Left cardiac atrium (tissue), 4 donors: ENCODE measurements around the gene DNAH9. TPM values are rescaled to one million over a fixed set of nuclear protein-coding genes. Genes with fewer than 3 reads are reported as not detected.
A peak's percentile ranks its signal among the peaks of the same experiment; 100 is the strongest.
"Not testable (repeated sequence)": the region's sequence is repeated elsewhere in the genome, so short reads cannot be mapped to it uniquely, and the experiment has no call there.

ENCODE experiments used
- ATAC-seq, 2 donors: fragments of 200-7000 bp; cut with Tn5 transposase; one replicate each; pipeline ENCODE4 v1.9.1; 2020; ENCODE audit warnings: mild to moderate bottlenecking in 2 of 2, moderate library complexity in 2 of 2
- DNase-seq: peaks from one replicate; pipeline ENCODE4 v3.0.0-alpha.2; 2020
- intact Hi-C, 2 donors: fragments of 100-400 bp; cut with DNase I; formaldehyde crosslinking; loops; one replicate each; pipeline versions ENCODE4 v1.14.1 to v1.15.1; 2022 to 2023
- total RNA-seq, 2 donors: library from RNA; stranded (reverse); fragmentation: NEBNext Ultra II Directional; extraction: Animal tissue kit (Norgen Biotek cat#: 25700); gene quantifications; one replicate each; pipeline ENCODE4 v1.2.1, GENCODE V29; 2021
- donor health status: DM: no; HTN: yes; CAD: no.
- donor health status: DM: no; HTN: yes; CAD: no; lungs with severe emphysema.
- donor health status: DM: yes; HTN: yes; CAD: no.
- donor health status: Dilated cardiomyopathy.

The DNAH9 gene
- total RNA-seq, 2 donors from 2014 or later: 0.08 to 0.91 TPM

DNA sequence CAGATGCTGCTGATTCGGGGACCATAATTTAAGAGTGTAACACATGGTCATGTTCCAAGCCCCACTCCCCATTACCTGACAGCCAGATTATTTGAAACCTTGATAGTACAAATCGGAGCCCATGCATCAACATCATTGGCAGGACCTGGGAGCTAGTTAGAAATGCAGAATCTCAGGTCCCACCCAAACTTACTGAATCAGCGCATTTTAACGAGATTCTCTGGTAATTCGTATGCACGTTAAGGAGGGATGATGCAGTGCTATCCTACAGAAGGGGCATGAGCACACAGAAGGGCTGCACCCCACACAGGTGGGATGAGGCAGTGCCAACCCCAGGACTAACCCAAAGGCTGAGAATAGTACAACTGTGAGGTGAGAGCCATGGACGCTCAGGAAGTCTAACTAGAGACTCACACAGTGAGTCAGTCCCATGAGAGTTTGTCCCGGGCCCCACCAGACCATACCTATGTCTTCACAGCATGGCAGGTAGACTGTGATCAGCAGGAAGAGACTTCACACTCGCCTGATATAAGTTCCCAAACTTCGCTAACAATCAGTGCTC is 334.1 kb downstream of the DNAH9 start:
- intact Hi-C loops: loop anchor here (10.0 kb wide), 2 partner anchors 288 to 1058 kb away; no protein-coding TSS in a partner anchor
- DNase-seq (no peak), ATAC-seq (no peak)

- no peak for ATAC-seq
- peak; percentile 57 for DNase-seq
- intact Hi-C loops: loop anchor here (5.0 to 10.0 kb wide), 3 partner anchors 291 to 1061 kb away; no protein-coding TSS in a partner anchor
These were observed 337.6 kb downstream of the DNAH9 start for GRCh38 chr17:11935734-11936406.

- no peak for ATAC-seq
- intact Hi-C loops: no loop called here
- DNase-seq: no peak
These were observed 342.6 kb downstream of the DNAH9 start for GRCh38 chr17:11940904-11941303.

DNA sequence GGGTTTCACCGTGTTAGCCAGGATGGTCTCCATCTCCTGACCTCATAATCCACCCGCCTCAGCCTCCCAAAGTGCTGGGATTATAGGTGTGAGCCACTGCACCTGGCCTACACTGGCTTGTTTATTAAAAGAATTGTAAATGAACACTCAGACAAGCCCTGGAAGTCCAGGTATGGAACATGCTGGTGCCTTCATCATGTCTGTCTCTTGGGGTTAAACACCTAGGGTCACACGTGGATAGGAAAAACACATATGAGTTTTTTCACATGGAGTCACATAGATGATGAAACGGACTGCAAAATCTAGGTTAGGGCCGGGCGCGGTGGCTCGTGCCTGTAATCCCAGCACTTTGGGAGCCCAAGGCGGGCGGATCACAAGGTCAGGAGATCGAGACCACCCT is 344.8 kb downstream of the DNAH9 start:
- DNase-seq, intact Hi-C loops, ATAC-seq: not testable (repeated sequence)

- intact Hi-C loops: no loop called here
- no peak for DNase-seq
- ATAC-seq: no peak
These were observed 345.6 kb downstream of the DNAH9 start for GRCh38 chr17:11943759-11944347.

- ATAC-seq: peak in 1 of 2 donors; percentile 31
- intact Hi-C loops: no loop called here
- no peak for DNase-seq
These were observed 346.3 kb downstream of the DNAH9 start for GRCh38 chr17:11944587-11944986.

GRCh38 chr17:11948789-11949188 is 350.5 kb downstream of the DNAH9 start:
- ATAC-seq (peak; percentile 53 to 95), DNase-seq (peak; percentile 39)
- intact Hi-C loops: no loop called here

GRCh38 chr17:11949571-11949970 is 351.3 kb downstream of the DNAH9 start:
- intact Hi-C loops, ATAC-seq, DNase-seq: not testable (repeated sequence)

DNA sequence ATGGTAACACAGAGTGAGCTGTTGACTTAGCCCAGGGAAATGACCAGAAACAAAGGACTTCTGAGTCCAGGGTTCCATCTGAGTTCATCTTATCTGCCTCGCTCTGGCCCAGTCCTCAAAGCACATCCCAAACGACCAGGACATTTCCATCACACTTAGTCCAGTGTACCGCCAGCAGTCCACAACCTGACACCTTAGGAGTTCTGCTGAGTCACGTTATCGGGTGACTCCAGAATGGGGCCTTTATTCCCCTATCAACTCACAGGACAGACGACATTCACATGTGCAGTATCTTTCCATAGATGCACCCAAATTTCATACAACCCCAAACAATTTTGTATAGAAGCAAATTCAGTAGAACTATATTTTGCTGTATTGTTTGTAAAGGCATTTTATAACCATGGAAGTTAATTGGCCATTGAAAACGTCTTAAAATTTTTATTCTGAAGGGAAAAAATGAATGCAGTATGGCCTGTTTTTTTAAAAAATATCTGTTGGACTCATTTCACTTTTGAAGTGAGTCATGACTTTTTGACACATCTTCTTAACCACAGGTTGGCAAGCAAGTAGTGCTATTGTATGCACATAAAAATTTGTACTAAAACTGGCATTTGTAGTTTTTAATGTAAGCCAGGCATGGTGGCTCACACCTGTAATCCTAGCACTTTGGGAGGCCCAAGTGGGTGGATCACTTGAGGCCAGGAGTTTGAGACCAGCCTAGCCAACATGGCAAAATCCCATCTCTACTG is 352.7 kb downstream of the DNAH9 start:
- intact Hi-C loops: no loop called here
- ATAC-seq (no peak), DNase-seq (no peak)

- DNase-seq (no peak), ATAC-seq (no peak)
These were observed 354.3 kb downstream of the DNAH9 start for GRCh38 chr17:11952610-11953009.

GRCh38 chr17:11953924-11954323 is 355.7 kb downstream of the DNAH9 start:
- intact Hi-C loops: no loop called here
- no peak for ATAC-seq
- DNase-seq: no peak

More at GRCh38 chr17:11952610-11953009, 354.3 kb downstream of the DNAH9 start:
- intact Hi-C loops: no loop called here

DNA sequence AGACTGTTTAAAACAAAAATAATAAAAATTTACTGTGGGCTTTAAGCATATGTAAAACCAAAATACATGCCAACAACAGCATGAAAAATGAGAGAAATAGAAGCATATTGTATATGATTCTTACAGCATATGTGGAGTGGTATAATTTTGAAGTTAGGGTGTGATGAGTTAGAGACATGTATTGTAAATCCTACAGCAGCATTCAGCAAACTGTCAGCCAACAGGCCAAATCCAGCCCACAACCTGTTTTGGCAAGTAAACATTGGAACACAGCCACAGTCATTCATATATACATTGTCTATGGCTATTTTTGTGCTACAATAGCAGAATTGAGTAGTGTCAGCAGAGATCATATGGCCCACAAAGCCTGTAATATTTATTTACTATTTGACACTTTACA is 356.7 kb downstream of the DNAH9 start:
- no peak for DNase-seq
- ATAC-seq: no peak
- intact Hi-C loops: no loop called here

DNA sequence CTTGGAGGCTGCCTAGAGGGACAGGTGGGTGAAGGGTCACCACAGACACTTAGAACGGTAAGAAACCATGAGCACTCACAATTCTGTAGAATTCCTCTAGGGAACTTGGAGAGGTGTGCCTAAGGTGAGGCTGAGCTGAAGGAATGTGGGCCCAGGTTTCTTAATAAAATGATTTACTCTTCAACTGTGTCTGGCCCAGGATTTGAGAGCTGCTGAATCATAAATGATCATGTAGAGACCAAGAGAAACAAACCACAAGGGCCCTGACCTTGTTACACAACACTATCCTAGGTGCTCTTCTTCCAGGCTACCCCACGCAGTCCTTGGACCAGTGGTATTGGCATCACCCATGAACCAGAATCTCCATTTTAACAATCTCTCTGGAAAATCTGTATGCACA is 371.3 kb downstream of the DNAH9 start:
- intact Hi-C loops: no loop called here
- ATAC-seq: no peak
- DNase-seq: no peak

GRCh38 chr17:11972741-11973140 is 374.5 kb downstream of the DNAH9 start:
- DNase-seq, intact Hi-C loops, ATAC-seq: not testable (repeated sequence)

DNA sequence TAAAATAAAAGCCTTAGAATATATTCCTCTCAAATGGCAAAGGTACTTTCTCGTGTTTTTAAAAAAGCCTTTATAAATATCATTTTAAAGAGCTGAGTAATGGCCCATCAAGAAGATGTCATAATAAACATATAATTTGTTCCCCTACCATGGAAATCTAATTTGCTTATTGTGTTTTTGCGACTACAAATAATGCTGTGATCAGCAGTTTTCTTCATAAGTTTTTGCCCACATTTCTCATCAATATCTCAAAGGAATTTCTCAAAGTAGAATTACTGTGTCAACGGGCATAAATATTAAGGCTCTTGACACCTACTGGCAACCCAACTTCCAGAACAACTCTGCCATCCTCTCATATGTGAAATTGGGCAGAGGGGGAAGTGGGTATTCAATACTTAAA is 381.5 kb downstream of the DNAH9 start:
- DNase-seq (no peak), ATAC-seq (no peak)
- intact Hi-C loops: no loop called here

DNA sequence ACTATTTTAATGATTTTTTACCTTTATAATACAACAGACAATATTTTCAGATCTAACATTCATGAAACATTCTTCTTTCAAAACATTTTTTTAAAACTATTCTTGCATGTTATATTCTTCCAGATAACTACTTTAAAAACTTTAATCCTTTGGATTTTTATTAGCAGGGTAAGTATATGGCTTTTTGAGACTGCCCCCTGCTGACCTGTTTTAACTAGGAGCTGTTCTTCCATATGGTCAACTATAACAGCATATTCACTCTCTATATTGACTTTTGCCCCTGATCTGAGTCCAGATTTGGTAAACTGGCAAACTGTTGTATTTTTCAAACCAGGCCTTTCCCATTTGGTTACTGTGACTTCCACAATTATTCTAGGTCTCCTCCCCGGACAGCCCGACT is 382.5 kb downstream of the DNAH9 start:
- no peak for ATAC-seq
- intact Hi-C loops: no loop called here
- DNase-seq: no peak

- DNase-seq (no peak), ATAC-seq (no peak)
- intact Hi-C loops: no loop called here
These were observed 383.6 kb downstream of the DNAH9 start for GRCh38 chr17:11981862-11982261.

DNA sequence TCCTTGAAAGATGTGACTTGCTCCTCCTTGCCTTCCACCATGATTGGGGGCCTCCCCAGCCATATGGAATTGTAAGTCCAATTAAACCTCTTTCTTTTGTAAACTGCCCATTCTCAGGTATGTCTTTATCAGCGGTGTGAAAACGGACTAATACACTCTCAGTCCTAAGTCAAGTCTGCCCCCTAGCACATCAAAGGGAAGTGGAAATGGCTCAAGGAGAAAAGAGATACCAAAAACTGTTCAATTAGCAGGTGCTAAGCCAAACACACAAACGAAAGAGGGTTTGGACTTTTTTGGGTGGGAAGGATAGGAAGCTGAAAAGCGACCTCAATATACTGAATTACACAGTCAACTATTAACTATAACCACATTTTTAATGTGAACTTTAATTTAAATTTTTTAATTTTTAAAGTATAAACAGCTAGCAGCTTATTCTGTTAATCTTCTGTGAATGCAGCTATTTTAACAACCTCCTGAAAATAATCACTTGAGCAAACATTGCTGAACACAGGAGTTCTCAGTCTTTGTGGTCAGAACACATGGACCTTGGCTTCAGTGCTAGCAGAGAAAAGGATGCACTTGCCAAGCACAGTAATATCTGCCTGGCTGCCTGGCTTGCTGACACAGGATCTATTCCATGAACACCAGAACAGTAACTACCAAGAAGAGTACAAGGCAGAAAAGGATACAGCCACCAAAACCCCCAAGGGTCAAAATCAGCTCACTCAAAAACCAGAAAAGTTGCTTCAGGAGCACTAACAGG is 388.1 kb downstream of the DNAH9 start:
- intact Hi-C loops: loop anchor here in 1 of 2 donors (5.0 kb wide), 2 partner anchors 339 to 1109 kb away; no protein-coding TSS in a partner anchor
- DNase-seq (no peak), ATAC-seq (peak; percentile 59 to 82)

DNA sequence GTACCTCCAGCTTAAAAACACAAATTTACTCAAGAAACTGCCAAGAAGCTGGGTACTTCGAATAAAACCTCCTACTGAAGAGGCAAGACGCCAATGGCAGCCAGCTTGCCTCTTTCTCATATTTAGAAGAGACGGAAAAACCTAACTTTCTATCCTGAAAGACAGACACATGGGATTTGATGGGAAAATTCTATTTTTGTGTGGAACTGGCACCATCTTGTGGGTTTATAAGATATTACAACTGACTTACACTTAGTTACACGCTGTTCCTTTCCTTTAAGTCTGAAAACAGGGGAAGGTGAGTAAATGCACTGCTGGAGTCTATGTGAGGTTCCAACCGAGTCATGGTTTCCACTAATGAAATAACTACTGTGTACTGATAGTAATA is 388.7 kb downstream of the DNAH9 start:
- DNase-seq (no peak), ATAC-seq (peak; percentile 68 to 72)
- intact Hi-C loops: loop anchor here in 1 of 2 donors (5.0 kb wide), 2 partner anchors 340 to 1110 kb away; no protein-coding TSS in a partner anchor
